MM.1S (cell line): ENCODE data around the gene BRD3OS.

Experiments
- CTCF ChIP-seq: fragments of 300-600 bp; sonication (generic); IDR thresholded peaks from 2 replicates; pipeline ENCODE4 v1.5.1; 2016; ENCODE audit warnings: antibody characterized with exemption, low read length, mixed read lengths
- EZH2 ChIP-seq: fragments of 300-600 bp; sonication (generic); optimal IDR thresholded peaks from 2 replicates; pipeline ENCODE3; 2017; ENCODE audit warnings: low read depth, mild to moderate bottlenecking, antibody characterized with exemption, low read length, mixed read lengths
- EZH2phosphoT487 ChIP-seq: fragments of 300-600 bp; sonication (generic); IDR thresholded peaks from 2 replicates; pipeline ENCODE4 v1.6.1; 2018; ENCODE audit warnings: antibody characterized with exemption, low read length

GRCh38 chr9:134059188-134059641, 33.9 kb downstream of the BRD3OS start:
- TF ChIP-seq CTCF: no peak
- no peak for TF ChIP-seq EZH2
- TF ChIP-seq EZH2phosphoT487: no peak
